DMS153 (cell line): Measurements from ENCODE around the gene MEPE.

Experiments
- DNase-seq: peaks from one replicate; lab custom pipeline; 2025; lab: John Stamatoyannopoulos, UW

Gene MEPE

GRCh38 chr4:87832669-87833068 lies at the start of gene MEPE:
TSS of gene MEPE (plus strand) at chr4:87832969. CDS start at chr4:87834715, 1,746 bp downstream.
- DNase-seq = no peak

- no peak for DNase-seq
These were observed 49.0 kb upstream of the MEPE start for GRCh38 chr4:87783781-87784180.

GRCh38 chr4:87785731-87786509 lies 46.8 kb upstream of the MEPE start:
- DNase-seq = no peak

GRCh38 chr4:87799301-87800113 lies 33.3 kb upstream of the MEPE start, which contains the start of gene IBSP:
TSS of gene IBSP (plus strand) at chr4:87799554. CDS start at chr4:87802362, 2,808 bp downstream.
- no peak for DNase-seq

- DNase-seq = no peak
These were observed 29.9 kb upstream of the MEPE start for GRCh38 chr4:87802858-87803257.

GRCh38 chr4:87803421-87803820 lies 29.3 kb upstream of the MEPE start:
- no peak for DNase-seq

- DNase-seq = no peak
These were observed 27.9 kb upstream of the MEPE start for GRCh38 chr4:87804871-87805270.

- no peak for DNase-seq
These were observed 26.8 kb upstream of the MEPE start for GRCh38 chr4:87805971-87806370.

GRCh38 chr4:87806520-87806919 lies 26.2 kb upstream of the MEPE start:
- DNase-seq = no peak

GRCh38 chr4:87807402-87807801 lies 25.4 kb upstream of the MEPE start:
- DNase-seq = no peak

- no peak for DNase-seq
These were observed 20.8 kb upstream of the MEPE start for GRCh38 chr4:87811977-87812376.

GRCh38 chr4:87819281-87819919 lies 13.4 kb upstream of the MEPE start:
- DNase-seq = no peak

- no peak for DNase-seq
These were observed 9.6 kb upstream of the MEPE start for GRCh38 chr4:87823200-87823599.

- no peak for DNase-seq
These were observed 9.0 kb upstream of the MEPE start for GRCh38 chr4:87823724-87824123.

GRCh38 chr4:87824352-87824751 lies 8.4 kb upstream of the MEPE start:
- no peak for DNase-seq

- DNase-seq = no peak
These were observed 1.6 kb downstream of the MEPE start for GRCh38 chr4:87834401-87834800.

GRCh38 chr4:87835197-87835596 lies 2.4 kb downstream of the MEPE start:
- DNase-seq = no peak

GRCh38 chr4:87835743-87836142 lies 3.0 kb downstream of the MEPE start:
- no peak for DNase-seq

GRCh38 chr4:87838205-87838604 lies 5.4 kb downstream of the MEPE start:
- no peak for DNase-seq

GRCh38 chr4:87838890-87839591 lies 6.3 kb downstream of the MEPE start:
- DNase-seq = peak; percentile 1

GRCh38 chr4:87839592-87839946 lies 6.8 kb downstream of the MEPE start:
- no peak for DNase-seq

GRCh38 chr4:87840149-87840548 lies 7.4 kb downstream of the MEPE start:
- DNase-seq = no peak
